OCI-LY7 (cell line): ENCODE measurements around the gene CDK14. TPM values are rescaled to one million over a fixed set of nuclear protein-coding genes. Genes with fewer than 3 reads are reported as not detected.

ENCODE experiments used
- BruUV-seq: library from RNA; stranded (reverse); fragments of 400-500 nt; replicated peaks from 2 replicates; lab custom pipeline; 2021; lab: Mats Ljungman, UMichigan
- CTCF ChIA-PET: fragments of 300-600 bp; sonication (Branson Sonifier 250); formaldehyde crosslinking; loops from one replicate; lab custom pipeline; 2022; ENCODE audit warnings: antibody characterized with exemption; ENCODE audit not compliant: unreplicated experiment; lab: Charles Lee
- POLR2A ChIA-PET: fragments of 300-600 bp; sonication (Branson Sonifier 250); formaldehyde crosslinking; loops from one replicate; lab custom pipeline; 2022; ENCODE audit warnings: antibody characterized with exemption; lab: Charles Lee
- DNase-seq: peaks from one replicate; pipeline ENCODE4 v3.0.0-alpha.2; 2015; ENCODE audit warnings: low spot score
- H2AFZ ChIP-seq: fragments of 200-600 bp; sonication (generic), shearing (Covaris generic); 2 replicates; pipeline ENCODE4 v1.6.1; 2014; ENCODE audit warnings: mild to moderate bottlenecking, antibody characterized with exemption, low read length, moderate library complexity
- H3K27ac ChIP-seq: fragments of 200-600 bp; sonication (generic); 2 replicates; pipeline ENCODE4 v1.5.1; 2014; ENCODE audit warnings: mixed run types, low read depth, mild to moderate bottlenecking, moderate library complexity, low read length, inconsistent platforms; ENCODE audit not compliant: poor library complexity, severe bottlenecking
- H3K36me3 ChIP-seq: fragments of 200-600 bp; sonication (generic); 2 replicates; pipeline ENCODE4 v1.6.1; 2014; ENCODE audit warnings: mild to moderate bottlenecking, antibody characterized with exemption, low read length, moderate library complexity, mixed read lengths; ENCODE audit not compliant: insufficient read depth
- H3K4me1 ChIP-seq: fragments of 200-600 bp; sonication (generic); 2 replicates; pipeline ENCODE4 v1.5.1; 2014; ENCODE audit warnings: mild to moderate bottlenecking, low read length; ENCODE audit not compliant: insufficient read depth, poor library complexity, severe bottlenecking
- H3K4me2 ChIP-seq: fragments of 200-600 bp; sonication (generic); 2 replicates; pipeline ENCODE4 v1.6.1; 2014; ENCODE audit warnings: mild to moderate bottlenecking, low read length
- H3K4me3 ChIP-seq: fragments of 200-600 bp; sonication (generic); 2 replicates; pipeline ENCODE4 v1.5.1; 2014; ENCODE audit warnings: mild to moderate bottlenecking, low read depth, low read length; ENCODE audit not compliant: poor library complexity, severe bottlenecking
- H3K79me2 ChIP-seq: fragments of 200-600 bp; sonication (generic); 2 replicates; pipeline ENCODE4 v1.6.1; 2016; ENCODE audit warnings: low read depth, mild to moderate bottlenecking, low read length, moderate library complexity, mixed read lengths; ENCODE audit not compliant: insufficient read depth
- H3K9me2 ChIP-seq: fragments of 200-600 bp; sonication (generic); 2 replicates; pipeline ENCODE4 v1.6.1; 2016; ENCODE audit warnings: mild to moderate bottlenecking, low read length, mixed read lengths; ENCODE audit not compliant: insufficient read depth
- H3K9me3 ChIP-seq: fragments of 200-600 bp; sonication (generic); 2 replicates; pipeline ENCODE4 v1.6.1; 2014; ENCODE audit warnings: mild to moderate bottlenecking, mixed run types, low read length, mixed read lengths
- H4K20me1 ChIP-seq: fragments of 200-600 bp; sonication (generic); 2 replicates; pipeline ENCODE4 v1.6.1; 2014; ENCODE audit warnings: mild to moderate bottlenecking, antibody characterized with exemption, low read length, moderate library complexity, mixed read lengths; ENCODE audit not compliant: insufficient read depth
- EZH2phosphoT487 ChIP-seq: fragments of 200-600 bp; sonication (generic); IDR thresholded peaks from 2 replicates; pipeline ENCODE4 v1.6.1; 2018; ENCODE audit warnings: low read depth, borderline replicate concordance, mild to moderate bottlenecking, mixed run types, antibody characterized with exemption, low read length, moderate library complexity, mixed read lengths
- intact Hi-C: fragments of 100-400 bp; cut with micrococcal nuclease; formaldehyde crosslinking; loops from one replicate; pipeline ENCODE4 v1.10.0; 2022; ENCODE audit not compliant: unreplicated experiment
- total RNA-seq, 2 experiments: library from RNA; depleted of rRNA in 1 of 2; stranded (reverse); fragments of >200 nt in 1 of 2; shearing (Covaris generic) in 1 of 2; gene quantifications; 2 replicates each; pipeline ENCODE4 v1.2.3, GENCODE V29; 2014 to 2022
- TF ChIP-seq, protein P1 (sequence below): fragments of 200-600 bp; sonication (generic); conservative IDR thresholded peaks from 2 replicates; pipeline ENCODE4 v1.5.1; 2014; ENCODE audit warnings: mild to moderate bottlenecking, antibody characterized with exemption, low read length, moderate library complexity, mixed read lengths

The CDK14 gene
- total RNA-seq, 2 experiments from 2014 or later = 90.7 to 111 TPM

DNA sequence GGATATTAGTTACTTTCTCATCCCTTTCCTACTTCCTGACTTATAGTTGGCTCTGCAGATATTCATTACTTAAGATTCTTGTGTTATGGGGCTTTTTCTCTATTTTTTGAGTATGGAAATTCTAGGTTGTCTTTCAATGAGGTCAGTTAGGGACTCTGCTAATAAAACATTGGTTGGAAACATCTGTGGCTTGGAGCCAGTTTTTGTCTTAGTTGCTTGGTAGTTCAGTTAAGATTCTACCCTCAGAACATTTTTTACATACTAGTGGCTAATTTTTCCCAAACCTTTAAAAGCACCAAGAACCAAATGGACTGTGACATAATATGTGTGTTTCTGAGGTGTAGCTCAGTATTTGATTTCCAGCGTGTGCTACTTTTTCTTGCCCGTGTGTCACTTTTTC, 362.5 kb downstream of the CDK14 start:
- Histone ChIP-seq H2AFZ (no peak overlapping the region), H3K27ac (no peak overlapping the region), H3K4me2 (no peak overlapping the region), H4K20me1 (no peaks in the 10 kb centered on the region), H3K9me3 (no peaks in the 10 kb centered on the region), H3K9me2 (no peaks in the 10 kb centered on the region), H3K4me1 (no peaks in the 10 kb centered on the region), H3K36me3 (peaks cover 30% of the 10 kb centered on the region), H3K79me2 (no peaks in the 10 kb centered on the region), H3K4me3 (no peak overlapping the region)
- no TSS peak for BruUV-seq
- POLR2A ChIA-PET = interaction anchor here (0.6 to 1.5 kb wide), 4 partner anchors 12 to 238 kb away, joined by 3 read pairs; no protein-coding TSS in a partner anchor
- no peak for DNase-seq
- CTCF ChIA-PET = no interaction called here
- intact Hi-C loops = no loop called here
- TF ChIP-seq, protein P1, sequence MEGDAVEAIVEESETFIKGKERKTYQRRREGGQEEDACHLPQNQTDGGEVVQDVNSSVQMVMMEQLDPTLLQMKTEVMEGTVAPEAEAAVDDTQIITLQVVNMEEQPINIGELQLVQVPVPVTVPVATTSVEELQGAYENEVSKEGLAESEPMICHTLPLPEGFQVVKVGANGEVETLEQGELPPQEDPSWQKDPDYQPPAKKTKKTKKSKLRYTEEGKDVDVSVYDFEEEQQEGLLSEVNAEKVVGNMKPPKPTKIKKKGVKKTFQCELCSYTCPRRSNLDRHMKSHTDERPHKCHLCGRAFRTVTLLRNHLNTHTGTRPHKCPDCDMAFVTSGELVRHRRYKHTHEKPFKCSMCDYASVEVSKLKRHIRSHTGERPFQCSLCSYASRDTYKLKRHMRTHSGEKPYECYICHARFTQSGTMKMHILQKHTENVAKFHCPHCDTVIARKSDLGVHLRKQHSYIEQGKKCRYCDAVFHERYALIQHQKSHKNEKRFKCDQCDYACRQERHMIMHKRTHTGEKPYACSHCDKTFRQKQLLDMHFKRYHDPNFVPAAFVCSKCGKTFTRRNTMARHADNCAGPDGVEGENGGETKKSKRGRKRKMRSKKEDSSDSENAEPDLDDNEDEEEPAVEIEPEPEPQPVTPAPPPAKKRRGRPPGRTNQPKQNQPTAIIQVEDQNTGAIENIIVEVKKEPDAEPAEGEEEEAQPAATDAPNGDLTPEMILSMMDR = no peak
- no peak for TF ChIP-seq EZH2phosphoT487

DNA sequence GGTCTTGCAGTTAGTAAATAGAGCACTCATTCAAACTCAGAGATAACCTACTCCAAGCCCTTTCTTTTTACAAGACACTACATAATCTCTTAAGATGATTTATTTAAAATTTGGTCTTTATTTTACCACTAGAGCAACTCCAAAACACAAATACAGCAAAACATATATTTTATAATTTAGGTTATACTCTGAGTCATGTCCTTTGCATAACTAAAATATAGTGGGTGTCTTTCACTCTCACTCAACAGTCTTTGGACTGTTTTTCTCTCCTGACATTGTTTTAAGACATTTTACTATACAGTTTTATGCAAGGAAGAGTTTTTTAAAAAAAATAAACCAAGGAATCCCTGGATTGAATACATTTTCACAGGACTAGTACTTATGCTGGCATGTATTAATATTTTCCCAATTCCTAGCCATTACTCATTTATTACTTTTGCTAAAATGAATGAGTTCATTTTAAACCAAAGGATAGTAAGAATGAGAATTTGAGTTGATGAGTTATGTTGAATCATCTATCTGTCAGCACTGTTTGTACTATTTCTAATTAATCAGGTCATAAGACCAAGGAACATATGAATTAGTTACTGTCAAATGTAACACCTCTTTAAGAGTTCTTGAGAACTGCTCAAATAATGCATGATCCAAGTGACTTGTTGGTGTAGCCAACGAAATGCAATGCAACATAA, 365.1 kb downstream of the CDK14 start:
- no peaks in the 10 kb centered on the region for H3K9me3 ChIP-seq
- H2AFZ ChIP-seq = no peak overlapping the region
- ChIA-PET CTCF (no interaction called here), POLR2A (no interaction called here)
- intact Hi-C loops = no loop called here
- no peak overlapping the region for H3K27ac ChIP-seq
- TF ChIP-seq, protein P1 = no peak
- TF ChIP-seq EZH2phosphoT487 = no peak
- H3K36me3 ChIP-seq = peaks cover 21% of the 10 kb centered on the region
- no peaks in the 10 kb centered on the region for H3K79me2 ChIP-seq
- DNase-seq = no peak
- H3K9me2 ChIP-seq = no peaks in the 10 kb centered on the region
- H3K4me1 ChIP-seq = no peaks in the 10 kb centered on the region
- BruUV-seq = no TSS peak
- H3K4me3 ChIP-seq = no peak overlapping the region
- H3K4me2 ChIP-seq = no peak overlapping the region
- H4K20me1 ChIP-seq = no peaks in the 10 kb centered on the region

DNA sequence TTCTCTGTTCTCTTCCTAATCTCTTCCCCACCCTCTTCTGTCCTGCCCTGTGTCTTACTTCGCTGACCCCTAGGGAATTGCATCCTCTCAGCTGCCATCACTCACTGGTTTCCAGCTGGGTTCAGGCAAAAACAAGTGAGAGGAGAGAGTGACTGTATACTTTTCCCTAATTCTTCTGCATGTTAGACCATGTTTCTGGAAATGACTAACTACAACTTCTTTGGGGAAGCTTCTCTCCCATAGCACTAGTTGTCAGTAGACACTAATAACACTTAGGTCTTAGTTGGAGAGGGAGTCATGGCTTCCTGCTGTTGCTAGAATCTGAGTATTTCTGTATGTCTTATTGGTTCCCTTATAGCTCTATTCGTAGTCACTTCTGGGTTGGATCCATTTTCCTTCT, 369.1 kb downstream of the CDK14 start:
- CTCF ChIA-PET = no interaction called here
- intact Hi-C loops = no loop called here
- H3K9me2 ChIP-seq = no peaks in the 10 kb centered on the region
- H2AFZ ChIP-seq = no peak overlapping the region
- DNase-seq = no peak
- H3K4me2 ChIP-seq = no peak overlapping the region
- no peaks in the 10 kb centered on the region for H3K4me1 ChIP-seq
- no TSS peak for BruUV-seq
- no peaks in the 10 kb centered on the region for H3K79me2 ChIP-seq
- peaks cover 11% of the 10 kb centered on the region; the same call in 1 of the 2 replicates for H3K36me3 ChIP-seq
- H3K27ac ChIP-seq = no peak overlapping the region
- H4K20me1 ChIP-seq = no peaks in the 10 kb centered on the region
- TF ChIP-seq, protein P1 = no peak
- TF ChIP-seq EZH2phosphoT487 = no peak
- no peak overlapping the region for H3K4me3 ChIP-seq
- POLR2A ChIA-PET = interaction anchor here (1.5 to 1.7 kb wide), 2 partner anchors 9 to 20 kb away, joined by 3 to 5 read pairs; no protein-coding TSS in a partner anchor
- no peaks in the 10 kb centered on the region for H3K9me3 ChIP-seq
